ENCODE data around the gene VSNL1. TPM values are rescaled to one million over a fixed set of nuclear protein-coding genes. Genes with fewer than 3 reads are reported as not detected.

VSNL1 gene
- total and polyA plus RNA-seq, 7 experiments from 2014 or later: not detected

DNA sequence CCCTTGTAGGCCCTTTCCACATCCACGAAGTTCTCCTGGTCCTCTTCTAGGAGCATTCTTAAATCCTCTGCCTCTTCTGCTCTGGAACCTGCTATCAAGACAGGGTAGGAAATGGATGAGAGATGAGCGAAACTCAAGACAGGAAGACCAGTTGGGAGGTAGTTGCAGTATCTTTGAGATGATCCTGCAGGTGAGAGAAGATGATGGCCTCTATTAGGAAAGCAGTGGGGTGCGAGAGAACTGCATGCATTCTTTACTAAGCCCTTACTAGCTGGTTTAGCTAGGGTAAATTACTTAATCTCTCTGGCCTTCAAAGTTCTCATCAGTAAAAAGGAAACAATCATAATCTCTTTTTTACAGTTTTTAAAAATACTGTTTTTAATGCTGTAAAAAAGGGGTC, 47.0 kb downstream of the VSNL1 start:
- no peak for ATAC-seq
- no peak overlapping the region for H3K27ac Mint-ChIP-seq

DNA sequence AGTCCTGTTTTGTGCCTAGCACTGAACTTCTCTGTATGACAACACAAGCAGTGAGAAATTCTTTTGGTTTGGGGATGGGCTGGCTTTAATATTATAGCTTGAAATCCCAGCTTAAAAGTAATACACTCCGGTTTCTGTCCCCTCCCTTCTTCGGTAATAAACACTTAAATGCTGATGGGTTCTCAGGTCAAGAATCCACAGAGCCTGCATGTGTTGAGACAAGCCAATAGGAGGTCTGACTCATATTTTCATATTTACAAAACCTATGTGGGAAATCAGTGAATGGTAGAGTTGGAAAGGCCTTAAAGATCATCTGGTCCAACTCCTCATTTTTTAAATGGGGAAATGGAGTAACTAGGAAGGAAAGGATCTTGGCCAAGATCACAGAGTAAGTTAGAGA, 47.5 kb downstream of the VSNL1 start:
- H3K4me3 Mint-ChIP-seq: no peak overlapping the region
- H3K36me3 Mint-ChIP-seq: no peaks in the 10 kb centered on the region
- intact Hi-C loops (cut with micrococcal nuclease): no loop called here
- H3K27me3 ChIP-seq (ENCODE audit: control insufficient read depth in 2 of 2, insufficient read depth in 2 of 2, low read length in 2 of 2): no peaks in the 10 kb centered on the region
- ChIA-PET CTCF (interaction anchor here (0.6 kb wide), 1 partner anchor 1814 kb away, joined by 3 read pairs; no protein-coding TSS in a partner anchor), POLR2A (no interaction called here)
- H3K4me3 ChIP-seq (ENCODE audit: low read length): no peak overlapping the region
- H3K4me1 Mint-ChIP-seq: no peaks in the 10 kb centered on the region
- DNase-seq (no peak), ATAC-seq (no peak)
- H3K4me1 ChIP-seq (ENCODE audit: control insufficient read depth in 2 of 2, insufficient read depth in 2 of 2, low read length in 2 of 2): no peaks in the 10 kb centered on the region
- peaks cover 0 to 3% (median 0%) of the 10 kb centered on the region in 11 donors for H3K9me3 Mint-ChIP-seq
- H3K36me3 ChIP-seq (ENCODE audit: control insufficient read depth in 2 of 3, insufficient read depth in 3 of 3, low read length in 3 of 3): no peaks in the 10 kb centered on the region
- no peak overlapping the region for H3K27ac Mint-ChIP-seq
- H3K27ac ChIP-seq (ENCODE audit: low read depth, low read length): no peak overlapping the region
- peaks cover 0 to 28% (median 17%) of the 10 kb centered on the region in 5 donors for H3K27me3 Mint-ChIP-seq
- H3K9me3 ChIP-seq (ENCODE audit: control insufficient read depth in 2 of 3, low read length in 3 of 3): no peaks in the 10 kb centered on the region

More for the DNA sequence above, 47.0 kb downstream of the VSNL1 start:
- H3K36me3 ChIP-seq (ENCODE audit: control insufficient read depth in 2 of 3, insufficient read depth in 3 of 3, low read length in 3 of 3): no peaks in the 10 kb centered on the region
- no peak overlapping the region for H3K27ac ChIP-seq (ENCODE audit: low read depth, low read length)
- intact Hi-C loops (cut with micrococcal nuclease): no loop called here
- H3K27me3 ChIP-seq (ENCODE audit: control insufficient read depth in 2 of 2, insufficient read depth in 2 of 2, low read length in 2 of 2): no peaks in the 10 kb centered on the region
- POLR2A ChIA-PET: no interaction called here
- CTCF ChIA-PET: interaction anchor here (0.6 kb wide), 1 partner anchor 1815 kb away, joined by 3 read pairs; no protein-coding TSS in a partner anchor
- H3K4me3 ChIP-seq (ENCODE audit: low read length): no peak overlapping the region
- Mint-ChIP-seq H3K9me3 (peaks cover 0 to 3% (median 0%) of the 10 kb centered on the region in 11 donors), H3K4me3 (no peak overlapping the region), H3K4me1 (no peaks in the 10 kb centered on the region), H3K36me3 (no peaks in the 10 kb centered on the region), H3K27me3 (peaks cover 0 to 28% (median 17%) of the 10 kb centered on the region in 5 donors)
- H3K9me3 ChIP-seq (ENCODE audit: control insufficient read depth in 2 of 3, low read length in 3 of 3): no peaks in the 10 kb centered on the region
- no peaks in the 10 kb centered on the region for H3K4me1 ChIP-seq (ENCODE audit: control insufficient read depth in 2 of 2, insufficient read depth in 2 of 2, low read length in 2 of 2)
- DNase-seq: no peak

DNA sequence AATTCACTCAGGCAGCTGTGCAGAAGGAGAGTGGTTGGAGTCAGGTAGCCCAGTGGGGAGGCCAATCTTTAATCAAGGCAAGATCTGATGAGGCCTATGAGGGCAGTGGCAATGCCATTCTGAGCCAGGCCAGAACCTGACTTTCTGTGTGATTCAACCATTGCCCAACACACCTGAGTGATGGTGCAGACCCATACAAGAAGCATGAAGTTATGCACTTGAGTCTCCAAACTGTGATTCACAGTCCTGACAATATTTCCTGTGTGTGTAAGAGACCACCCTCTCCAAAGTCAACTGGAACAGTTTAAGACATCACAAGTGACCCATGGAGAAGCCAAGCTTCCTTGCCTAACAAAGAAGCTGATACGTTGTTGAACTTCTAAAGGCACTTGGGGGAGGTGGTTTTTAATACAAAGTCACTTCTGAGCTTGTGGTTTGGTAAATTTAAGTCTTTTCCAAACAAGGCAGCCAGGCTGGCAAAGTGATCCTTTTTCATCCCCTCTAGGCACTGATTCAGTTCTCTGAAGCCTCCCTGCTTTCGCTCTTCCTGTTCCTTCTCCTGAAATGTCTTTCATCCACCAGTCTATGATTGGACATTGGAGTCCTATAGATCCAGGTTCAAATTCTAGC, 49.0 kb downstream of the VSNL1 start:
- no peaks in the 10 kb centered on the region for H3K27me3 ChIP-seq (ENCODE audit: control insufficient read depth in 2 of 2, insufficient read depth in 2 of 2, low read length in 2 of 2)
- no peaks in the 10 kb centered on the region for H3K36me3 Mint-ChIP-seq
- no peak overlapping the region for H3K27ac Mint-ChIP-seq
- intact Hi-C loops (cut with micrococcal nuclease): no loop called here
- ChIA-PET CTCF (no interaction called here), POLR2A (no interaction called here)
- H3K4me1 Mint-ChIP-seq: no peaks in the 10 kb centered on the region
- no peak for DNase-seq
- no peaks in the 10 kb centered on the region for H3K36me3 ChIP-seq (ENCODE audit: control insufficient read depth in 2 of 3, insufficient read depth in 3 of 3, low read length in 3 of 3)
- H3K27me3 Mint-ChIP-seq: peaks cover 0 to 30% (median 17%) of the 10 kb centered on the region in 5 donors
- H3K9me3 Mint-ChIP-seq: peaks cover 0 to 3% (median 0%) of the 10 kb centered on the region in 11 donors
- H3K4me1 ChIP-seq (ENCODE audit: control insufficient read depth in 2 of 2, insufficient read depth in 2 of 2, low read length in 2 of 2): no peaks in the 10 kb centered on the region
- H3K9me3 ChIP-seq (ENCODE audit: control insufficient read depth in 2 of 3, low read length in 3 of 3): no peaks in the 10 kb centered on the region
- H3K27ac ChIP-seq (ENCODE audit: low read depth, low read length): no peak overlapping the region
- H3K4me3 ChIP-seq (ENCODE audit: low read length): no peak overlapping the region
- no peak for ATAC-seq
- no peak overlapping the region for H3K4me3 Mint-ChIP-seq

DNA sequence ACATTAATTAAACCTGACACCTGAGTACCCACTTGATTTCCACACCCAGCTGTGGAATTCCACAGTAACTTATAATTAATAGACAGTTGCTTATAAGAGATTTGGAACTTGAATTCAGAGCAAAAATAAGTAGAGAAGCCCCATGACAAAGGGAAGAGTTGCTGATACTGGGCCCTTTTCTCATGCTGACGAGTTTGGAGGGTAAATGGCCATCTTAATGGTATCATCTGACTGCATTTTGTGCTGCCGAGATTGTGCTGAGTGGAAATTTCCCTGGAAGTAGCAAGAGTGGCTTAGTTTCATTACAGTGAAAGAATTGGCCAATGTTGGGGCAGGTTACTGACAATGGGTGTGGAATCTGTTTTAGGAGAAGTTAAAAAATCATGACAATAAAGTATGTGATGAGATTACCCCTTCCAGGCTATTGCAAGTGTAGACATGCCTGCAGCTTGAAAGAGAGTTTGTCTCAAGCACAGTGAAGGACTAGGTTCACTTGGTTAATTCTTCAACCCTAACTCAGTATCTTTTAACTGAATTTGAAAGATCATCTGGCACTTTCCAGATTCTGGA, 49.9 kb downstream of the VSNL1 start:
- DNase-seq: no peak
- H3K4me1 ChIP-seq (ENCODE audit: control insufficient read depth in 2 of 2, insufficient read depth in 2 of 2, low read length in 2 of 2): no peaks in the 10 kb centered on the region
- ChIA-PET CTCF (no interaction called here), POLR2A (no interaction called here)
- no peak overlapping the region for H3K4me3 ChIP-seq (ENCODE audit: low read length)
- no peak overlapping the region for H3K27ac Mint-ChIP-seq
- no peaks in the 10 kb centered on the region for H3K36me3 Mint-ChIP-seq
- intact Hi-C loops (cut with micrococcal nuclease): no loop called here
- no peak overlapping the region for H3K4me3 Mint-ChIP-seq
- no peaks in the 10 kb centered on the region for H3K9me3 ChIP-seq (ENCODE audit: control insufficient read depth in 2 of 3, low read length in 3 of 3)
- H3K27me3 ChIP-seq (ENCODE audit: control insufficient read depth in 2 of 2, insufficient read depth in 2 of 2, low read length in 2 of 2): no peaks in the 10 kb centered on the region
- no peak overlapping the region for H3K27ac ChIP-seq (ENCODE audit: low read depth, low read length)
- no peak for ATAC-seq
- peaks cover 0 to 3% (median 0%) of the 10 kb centered on the region in 11 donors for H3K9me3 Mint-ChIP-seq
- peaks cover 2 to 37% (median 17%) of the 10 kb centered on the region in 5 donors for H3K27me3 Mint-ChIP-seq
- no peaks in the 10 kb centered on the region for H3K36me3 ChIP-seq (ENCODE audit: control insufficient read depth in 2 of 3, insufficient read depth in 3 of 3, low read length in 3 of 3)
- no peaks in the 10 kb centered on the region for H3K4me1 Mint-ChIP-seq

DNA sequence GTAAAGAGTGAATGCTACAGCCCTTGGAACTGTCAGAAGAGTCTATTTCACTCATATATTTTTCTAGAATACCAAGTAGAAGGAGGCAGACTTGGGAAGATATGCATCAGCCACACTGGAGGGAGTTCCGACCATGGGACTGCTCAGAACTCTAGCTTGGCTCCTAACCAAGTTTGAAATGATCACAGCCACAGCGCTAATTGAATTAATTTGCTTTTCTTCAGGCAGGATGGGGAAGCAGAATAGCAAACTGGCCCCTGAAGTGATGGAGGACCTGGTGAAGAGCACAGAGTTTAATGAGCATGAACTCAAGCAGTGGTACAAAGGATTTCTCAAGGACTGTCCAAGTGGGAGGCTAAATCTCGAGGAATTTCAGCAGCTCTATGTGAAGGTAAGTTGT, 51.4 kb downstream of the VSNL1 start:
- no peak overlapping the region for H3K4me3 ChIP-seq (ENCODE audit: low read length)
- H3K9me3 Mint-ChIP-seq: no peaks in the 10 kb centered on the region
- H3K27me3 ChIP-seq (ENCODE audit: control insufficient read depth in 2 of 2, insufficient read depth in 2 of 2, low read length in 2 of 2): no peaks in the 10 kb centered on the region
- ATAC-seq (no peak), DNase-seq (no peak)
- peaks cover 4 to 34% (median 15%) of the 10 kb centered on the region in 5 donors for H3K27me3 Mint-ChIP-seq
- ChIA-PET POLR2A (no interaction called here), CTCF (no interaction called here)
- intact Hi-C loops (cut with micrococcal nuclease): no loop called here
- H3K9me3 ChIP-seq (ENCODE audit: control insufficient read depth in 2 of 3, low read length in 3 of 3): no peaks in the 10 kb centered on the region
- no peak overlapping the region for H3K27ac Mint-ChIP-seq
- no peaks in the 10 kb centered on the region for H3K36me3 ChIP-seq (ENCODE audit: control insufficient read depth in 2 of 3, insufficient read depth in 3 of 3, low read length in 3 of 3)
- no peaks in the 10 kb centered on the region for H3K4me1 ChIP-seq (ENCODE audit: control insufficient read depth in 2 of 2, insufficient read depth in 2 of 2, low read length in 2 of 2)
- H3K4me1 Mint-ChIP-seq: no peaks in the 10 kb centered on the region
- H3K27ac ChIP-seq (ENCODE audit: low read depth, low read length): no peak overlapping the region
- no peaks in the 10 kb centered on the region for H3K36me3 Mint-ChIP-seq
- H3K4me3 Mint-ChIP-seq: no peak overlapping the region

DNA sequence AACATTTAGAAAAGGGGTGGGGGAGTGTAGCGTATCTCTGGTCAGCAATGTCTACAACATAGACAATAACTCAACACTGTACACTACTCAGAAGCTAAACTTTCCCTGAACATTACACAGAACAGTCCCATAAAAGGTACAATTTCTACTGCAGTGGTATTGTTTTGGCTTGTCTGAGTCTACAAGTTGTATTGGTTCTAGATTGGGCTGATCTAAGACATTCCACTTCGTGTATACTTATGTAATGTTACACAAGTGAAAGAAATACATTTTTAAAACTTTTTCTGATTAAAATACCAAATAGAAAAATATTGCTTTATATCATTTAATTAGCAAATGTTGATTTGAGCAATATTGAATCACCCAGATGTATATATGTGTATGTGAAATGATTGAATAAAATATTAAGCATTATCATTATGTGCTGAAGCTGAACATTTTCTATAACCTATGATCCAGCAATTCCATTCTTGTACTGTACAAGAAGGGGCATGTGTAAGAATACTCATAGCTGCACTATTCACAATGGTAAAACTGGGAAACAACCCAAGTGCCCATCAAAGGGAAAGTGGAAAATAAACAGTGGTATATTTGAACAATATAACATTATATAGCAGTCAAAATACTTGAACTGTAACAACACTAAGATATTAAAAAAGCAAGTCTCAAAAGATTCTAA, 52.4 kb downstream of the VSNL1 start:
- Mint-ChIP-seq H3K27me3 (peaks cover 4 to 39% (median 17%) of the 10 kb centered on the region in 5 donors), H3K4me1 (no peaks in the 10 kb centered on the region), H3K36me3 (no peaks in the 10 kb centered on the region), H3K9me3 (no peaks in the 10 kb centered on the region), H3K27ac (no peak overlapping the region), H3K4me3 (no peak overlapping the region)
- no peak overlapping the region for H3K4me3 ChIP-seq (ENCODE audit: low read length)
- ChIA-PET CTCF (no interaction called here), POLR2A (no interaction called here)
- no peaks in the 10 kb centered on the region for H3K36me3 ChIP-seq (ENCODE audit: control insufficient read depth in 2 of 3, insufficient read depth in 3 of 3, low read length in 3 of 3)
- ATAC-seq (no peak), DNase-seq (no peak)
- H3K4me1 ChIP-seq (ENCODE audit: control insufficient read depth in 2 of 2, insufficient read depth in 2 of 2, low read length in 2 of 2): no peaks in the 10 kb centered on the region
- intact Hi-C loops (cut with micrococcal nuclease): no loop called here
- no peaks in the 10 kb centered on the region for H3K27me3 ChIP-seq (ENCODE audit: control insufficient read depth in 2 of 2, insufficient read depth in 2 of 2, low read length in 2 of 2)
- no peak overlapping the region for H3K27ac ChIP-seq (ENCODE audit: low read depth, low read length)
- H3K9me3 ChIP-seq (ENCODE audit: control insufficient read depth in 2 of 3, low read length in 3 of 3): no peaks in the 10 kb centered on the region

DNA sequence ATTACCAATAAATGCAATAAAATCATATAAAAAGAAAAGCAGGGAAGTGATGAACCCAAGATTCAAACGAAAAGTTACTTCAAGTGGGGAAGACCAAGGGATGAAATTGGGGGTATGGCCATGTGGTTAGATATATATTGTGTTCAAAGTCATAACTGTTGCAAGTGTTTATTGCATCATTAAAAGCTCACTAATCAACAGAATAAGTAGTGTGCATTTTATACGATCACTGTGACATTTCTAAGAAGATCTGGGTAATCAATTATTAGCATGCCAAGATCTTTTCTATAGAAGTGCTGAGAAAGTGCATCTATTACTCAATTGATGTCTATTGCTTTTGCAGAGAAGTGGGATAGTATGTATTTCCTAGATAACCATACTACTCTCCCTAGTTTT, 52.9 kb downstream of the VSNL1 start:
- Histone ChIP-seq H3K9me3 (ENCODE audit: control insufficient read depth in 2 of 3, low read length in 3 of 3) (no peaks in the 10 kb centered on the region), H3K27ac (ENCODE audit: low read depth, low read length) (no peak overlapping the region), H3K4me3 (ENCODE audit: low read length) (no peak overlapping the region), H3K36me3 (ENCODE audit: control insufficient read depth in 2 of 3, insufficient read depth in 3 of 3, low read length in 3 of 3) (no peaks in the 10 kb centered on the region), H3K4me1 (ENCODE audit: control insufficient read depth in 2 of 2, insufficient read depth in 2 of 2, low read length in 2 of 2) (no peaks in the 10 kb centered on the region), H3K27me3 (ENCODE audit: control insufficient read depth in 2 of 2, insufficient read depth in 2 of 2, low read length in 2 of 2) (no peaks in the 10 kb centered on the region)
- Mint-ChIP-seq H3K9me3 (no peaks in the 10 kb centered on the region), H3K27me3 (peaks cover 4 to 35% (median 13%) of the 10 kb centered on the region in 5 donors), H3K36me3 (no peaks in the 10 kb centered on the region), H3K4me3 (no peak overlapping the region), H3K4me1 (no peaks in the 10 kb centered on the region), H3K27ac (no peak overlapping the region)
- POLR2A ChIA-PET: no interaction called here
- ATAC-seq (no peak), DNase-seq (no peak)
- CTCF ChIA-PET: no interaction called here
- intact Hi-C loops (cut with micrococcal nuclease): no loop called here

Data from naive thymus-derived CD4-positive, alpha-beta T cell (primary cell).